GM19099 (cell line): ENCODE results near the gene MCTP1.

Experiments used
- POLR2A ChIP-seq: IDR thresholded peaks from 3 replicates; pipeline ENCODE4 v1.6.1; 2011; ENCODE audit warnings: low read depth; ENCODE audit not compliant: insufficient read length; ENCODE audit errors: extremely low read depth

The MCTP1 gene

DNA sequence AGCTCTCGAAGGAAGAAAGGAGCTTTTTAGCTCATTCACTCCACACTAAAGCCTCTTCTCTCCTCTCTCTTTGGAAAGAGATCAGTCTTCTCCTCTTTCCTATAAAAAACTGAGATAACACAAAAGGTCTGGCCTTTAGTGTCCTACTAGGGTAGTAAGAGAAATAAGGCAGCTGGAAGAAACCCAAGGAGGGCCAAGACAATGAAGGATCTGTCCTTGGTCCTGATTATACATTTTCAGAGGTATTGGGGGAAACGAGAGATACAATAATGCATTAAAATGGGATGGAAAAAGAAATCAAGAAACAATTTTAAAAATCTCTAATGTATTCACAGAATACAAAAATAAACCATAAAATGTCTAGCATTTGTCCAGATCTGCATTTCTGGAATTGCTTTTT, 482.4 kb downstream of the MCTP1 start:
- no peak for TF ChIP-seq POLR2A

GRCh38 chr5:94796586-94796985, 488.3 kb downstream of the MCTP1 start:
- TF ChIP-seq POLR2A = no peak

- TF ChIP-seq POLR2A = no peak
These were observed 491.1 kb downstream of the MCTP1 start for GRCh38 chr5:94793816-94794198.

DNA sequence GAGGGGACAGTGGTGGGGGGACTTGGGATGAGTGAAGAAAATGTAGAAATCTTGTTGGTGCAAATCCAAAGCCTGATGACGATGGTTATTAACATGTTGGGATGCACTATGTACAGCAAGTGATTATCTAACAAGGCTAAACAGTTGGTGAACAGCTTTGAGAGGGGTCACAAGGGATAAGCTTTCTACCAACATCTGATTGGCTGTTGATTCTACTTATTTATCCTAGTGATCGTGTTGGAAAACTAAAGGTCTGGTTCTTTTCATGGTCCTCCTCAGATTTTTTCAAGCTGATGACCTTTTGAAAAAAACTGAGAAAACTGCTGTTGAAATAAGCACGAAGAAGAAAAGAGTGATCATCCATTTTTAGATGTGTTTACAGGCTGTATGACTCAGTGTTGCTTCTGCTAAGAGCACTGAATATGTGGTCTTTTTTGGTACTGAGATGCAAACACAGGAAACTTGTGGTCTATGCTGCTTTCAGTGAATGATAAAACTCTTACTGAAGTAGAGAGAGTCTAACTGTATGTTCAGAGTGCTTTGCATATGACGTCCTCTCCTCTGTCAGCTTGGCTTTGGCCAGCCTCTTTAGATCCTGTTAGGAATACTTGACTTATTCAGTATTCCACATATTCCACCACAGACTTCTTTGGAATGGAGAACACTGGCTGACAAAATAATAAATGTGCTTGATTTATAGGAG, 491.6 kb downstream of the MCTP1 start:
- no peak for TF ChIP-seq POLR2A

GRCh38 chr5:94791829-94792228, 493.1 kb downstream of the MCTP1 start:
- TF ChIP-seq POLR2A = no peak

DNA sequence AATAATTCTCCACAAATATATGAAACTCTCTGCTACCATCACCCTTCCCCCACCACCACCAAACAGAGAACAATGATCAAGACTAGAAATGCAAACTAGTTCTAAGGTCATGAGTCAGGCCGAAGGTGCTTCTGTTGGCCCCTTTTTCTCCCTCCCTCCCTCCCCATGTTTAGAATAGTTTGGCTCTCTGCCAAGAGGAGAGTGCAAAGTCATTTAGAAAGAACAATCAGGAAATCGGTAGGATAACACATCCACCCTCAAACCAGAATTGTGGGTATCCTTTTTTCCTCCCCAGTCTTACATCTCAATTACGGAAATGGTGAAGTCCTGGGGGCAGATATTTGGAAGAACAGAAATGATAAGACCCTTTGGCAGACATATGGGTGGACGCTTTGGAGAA, 496.4 kb downstream of the MCTP1 start:
- no peak for TF ChIP-seq POLR2A

DNA sequence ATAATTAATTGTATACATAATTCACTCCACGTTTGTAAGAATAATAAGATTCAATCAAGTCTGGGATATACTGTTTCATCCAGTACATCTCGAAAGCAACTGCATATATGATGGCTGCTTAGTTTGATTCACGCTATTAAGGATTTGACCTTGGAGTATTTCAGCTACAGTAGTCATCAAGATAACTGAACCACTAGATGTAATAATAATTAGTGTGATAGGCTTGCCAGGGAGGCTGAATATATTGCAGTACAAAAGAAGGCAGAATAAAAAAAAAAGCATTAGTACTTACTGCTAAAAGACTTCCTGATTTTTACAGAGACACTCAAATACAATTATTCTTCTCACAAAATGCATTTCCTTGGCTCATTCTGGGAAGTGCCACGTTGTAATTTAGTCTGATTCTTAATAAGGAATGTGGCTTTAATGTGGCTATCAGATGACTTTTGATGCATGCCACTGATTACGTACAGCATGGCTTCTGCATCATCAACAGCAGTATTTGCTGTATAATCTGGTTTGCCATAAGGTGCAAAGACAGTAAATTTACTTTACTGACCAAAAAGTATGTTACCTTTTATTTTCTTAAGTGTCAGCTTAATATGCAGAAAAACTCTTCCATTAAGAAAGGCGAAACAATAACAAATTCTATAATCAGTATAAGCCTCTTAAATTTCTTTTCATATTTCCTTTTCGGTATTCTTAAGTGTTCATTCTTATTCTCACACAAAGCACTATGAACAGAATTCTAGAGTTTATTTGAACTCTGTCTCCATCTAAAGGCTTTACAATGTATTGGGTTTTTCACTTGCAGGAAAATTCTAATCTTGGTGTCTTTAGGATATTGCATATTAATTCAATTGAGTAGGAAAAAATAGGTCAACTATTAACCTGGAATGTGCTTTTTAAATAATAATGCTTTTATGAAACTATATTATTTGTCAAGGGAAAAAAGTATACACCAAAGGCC, 500.1 kb downstream of the MCTP1 start:
- no peak for TF ChIP-seq POLR2A

- TF ChIP-seq POLR2A = no peak
These were observed 502.5 kb downstream of the MCTP1 start for GRCh38 chr5:94782383-94782782.

DNA sequence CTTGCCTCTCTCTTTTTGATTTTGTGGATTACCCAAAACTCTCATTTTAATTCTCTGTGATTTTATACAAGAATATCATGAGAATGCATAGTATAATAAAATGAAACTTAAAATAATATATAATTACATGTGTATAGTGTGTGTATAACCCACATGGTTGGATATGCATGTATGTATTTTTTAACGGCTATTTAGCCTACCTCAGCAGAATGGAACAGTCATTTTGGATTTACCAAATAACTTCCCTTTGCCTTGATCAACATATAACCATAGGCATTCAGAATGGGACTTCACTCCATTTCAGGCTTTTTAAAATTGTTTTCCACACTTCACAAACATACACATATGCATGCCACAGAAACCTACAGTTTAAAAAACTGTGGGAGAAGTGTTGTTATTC, 505.2 kb downstream of the MCTP1 start:
- no peak for TF ChIP-seq POLR2A

GRCh38 chr5:94778732-94779131, 506.2 kb downstream of the MCTP1 start:
- no peak for TF ChIP-seq POLR2A

DNA sequence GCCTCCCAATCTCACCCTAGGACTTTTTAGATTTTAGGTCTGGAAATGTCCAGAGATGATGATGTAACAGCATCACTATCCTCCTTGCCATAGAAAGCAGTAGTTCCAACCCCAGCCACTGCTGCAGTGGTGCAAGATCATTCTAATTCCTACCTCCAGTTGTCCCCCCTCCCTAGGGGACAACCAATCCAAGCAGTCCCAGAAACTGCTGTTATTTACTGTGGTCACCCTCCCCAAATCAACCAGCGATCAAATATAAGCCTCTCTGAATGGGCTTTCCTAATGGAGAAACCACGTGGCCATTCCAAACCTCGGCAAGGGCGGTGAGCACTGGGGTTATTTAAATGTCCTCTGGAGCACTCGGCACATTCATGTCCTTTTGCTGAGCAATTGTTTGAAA, 506.6 kb downstream of the MCTP1 start:
- no peak for TF ChIP-seq POLR2A

GRCh38 chr5:94777056-94777880, 507.6 kb downstream of the MCTP1 start:
- no peak for TF ChIP-seq POLR2A

- TF ChIP-seq POLR2A = no peak
These were observed 508.7 kb downstream of the MCTP1 start for GRCh38 chr5:94776167-94776566.

GRCh38 chr5:94775088-94775487, 509.8 kb downstream of the MCTP1 start:
- TF ChIP-seq POLR2A = no peak

DNA sequence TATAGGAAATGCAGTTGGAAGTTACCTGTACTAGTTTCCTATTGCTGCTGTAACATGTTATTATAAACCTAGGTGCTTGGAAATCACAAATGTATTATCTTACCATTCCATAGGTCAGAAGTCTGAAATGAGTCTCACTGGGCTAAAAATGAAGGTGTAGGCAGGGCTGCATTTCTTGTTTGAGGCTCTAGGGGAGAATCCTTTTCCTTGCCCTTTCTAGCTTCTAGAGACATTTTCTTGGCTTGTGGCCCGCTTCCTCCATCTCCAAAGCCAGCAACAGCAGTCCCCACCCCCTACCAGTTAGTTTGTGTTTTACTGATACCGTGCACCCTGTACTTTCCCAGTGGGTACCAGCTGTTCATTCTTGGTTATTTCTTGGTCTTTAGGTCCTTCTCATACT, 513.2 kb downstream of the MCTP1 start:
- TF ChIP-seq POLR2A = no peak
